Smooth muscle cell (in vitro differentiated cells): ENCODE results near the gene DTL. TPM values are rescaled to one million over a fixed set of nuclear protein-coding genes. Genes with fewer than 3 reads are reported as not detected.

ENCODE experiments used
- DNase-seq: peaks from one replicate; lab custom pipeline; 2025; ENCODE audit not compliant: unreplicated experiment; lab: John Stamatoyannopoulos, UW
- H2AFZ ChIP-seq: fragments of 200-600 bp; sonication (generic); 2 replicates; pipeline ENCODE4 v1.6.0; 2016; ENCODE audit warnings: antibody characterized with exemption, low read depth, mild to moderate bottlenecking
- H3F3A ChIP-seq: fragments of 200-600 bp; sonication (generic); 2 replicates; pipeline ENCODE4 v1.6.0; 2017; ENCODE audit warnings: antibody characterized with exemption, low read depth
- H3K27ac ChIP-seq: fragments of 200-600 bp; sonication (generic); 2 replicates; pipeline ENCODE4 v1.5.1; 2016; ENCODE audit warnings: low read depth, mild to moderate bottlenecking
- H3K27me3 ChIP-seq: fragments of 200-600 bp; sonication (generic); 2 replicates; pipeline ENCODE4 v1.6.1; 2016; ENCODE audit warnings: low read depth, mild to moderate bottlenecking
- H3K36me3 ChIP-seq: fragments of 200-600 bp; sonication (generic); 2 replicates; pipeline ENCODE4 v1.5.1; 2016; ENCODE audit warnings: low read depth
- H3K4me1 ChIP-seq: fragments of 200-600 bp; sonication (generic); 2 replicates; pipeline ENCODE4 v1.5.1; 2016; ENCODE audit warnings: low read depth
- H3K4me2 ChIP-seq: fragments of 200-600 bp; sonication (generic); 2 replicates; pipeline ENCODE4 v1.6.0; 2016; ENCODE audit warnings: mild to moderate bottlenecking
- H3K4me3 ChIP-seq: fragments of 200-600 bp; sonication (generic); 2 replicates; pipeline ENCODE4 v1.5.1; 2016; ENCODE audit warnings: mild to moderate bottlenecking
- H3K79me2 ChIP-seq: fragments of 200-600 bp; sonication (generic); 2 replicates; pipeline ENCODE4 v1.6.0; 2016; ENCODE audit warnings: low read depth, mild to moderate bottlenecking
- H3K9ac ChIP-seq: fragments of 200-600 bp; sonication (generic); 2 replicates; pipeline ENCODE4 v1.6.0; 2016; ENCODE audit warnings: low read depth
- H3K9me3 ChIP-seq: fragments of 200-600 bp; sonication (generic); replicated peaks from 2 replicates; pipeline ENCODE4 v1.5.1; 2016; ENCODE audit warnings: low read depth
- H4K20me1 ChIP-seq: fragments of 200-600 bp; sonication (generic); 2 replicates; pipeline ENCODE4 v1.6.0; 2016; ENCODE audit warnings: low read depth
- WGBS: methylation state at CpG from one replicate; pipeline ENCODE4 v1.1.7; 2016; ENCODE audit warnings: low lambda C conversion rate; 5-methylcytosine and 5-hydroxymethylcytosine counted together
- polyA plus RNA-seq: library from polyadenylated mRNA; unstranded; fragments of >200 nt; fragmentation: Nextera tagmentation; extraction: Ambion mirVana; gene quantifications from 2 replicates; pipeline ENCODE4 v1.2.1, GENCODE V29; 2016
- total RNA-seq: library from RNA; depleted of rRNA; stranded (reverse); fragments of >200 nt; gene quantifications from 2 replicates; pipeline ENCODE4 v1.2.3, GENCODE V29; 2014
- TF ChIP-seq, protein P1 (sequence below): fragments of 200-600 bp; sonication (generic); IDR thresholded peaks from 2 replicates; pipeline ENCODE4 v1.5.1; 2017; ENCODE audit warnings: borderline replicate concordance, mild to moderate bottlenecking, antibody characterized with exemption; ENCODE audit not compliant: insufficient read depth, poor library complexity, severe bottlenecking

DTL gene
- total and polyA plus RNA-seq, 2 experiments from 2014 or later: 9.7 to 12.7 TPM

DNA sequence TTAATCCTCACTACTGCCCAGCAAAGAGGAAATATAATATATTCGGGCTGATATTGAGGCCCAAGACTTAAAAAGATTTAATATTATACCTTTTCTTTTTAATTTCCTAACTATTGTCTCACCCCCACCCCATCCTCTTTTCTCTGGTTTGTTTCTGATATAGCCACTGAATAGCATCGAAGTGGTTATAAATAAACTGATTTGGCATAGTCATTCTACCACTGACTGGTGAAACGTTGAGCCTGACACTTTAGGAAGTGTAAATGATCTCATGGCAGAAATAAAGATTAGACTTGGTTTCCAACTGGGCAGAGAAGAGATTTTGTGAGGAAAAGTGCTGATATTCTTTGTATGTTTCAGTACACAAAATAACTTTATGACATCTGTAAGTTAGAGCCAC is 39.3 kb downstream of the DTL start:
- WGBS: 87% methylated on average over 3 of the region's 3 CpGs
- Histone ChIP-seq H3K27ac (no peak overlapping the region), H3K4me3 (no peak overlapping the region), H3F3A (no peaks in the 10 kb centered on the region), H3K79me2 (no peaks in the 10 kb centered on the region), H3K9ac (no peak overlapping the region), H3K4me2 (no peak overlapping the region), H2AFZ (no peak overlapping the region), H3K36me3 (no peaks in the 10 kb centered on the region), H3K9me3 (no peaks in the 10 kb centered on the region), H4K20me1 (no peaks in the 10 kb centered on the region), H3K4me1 (no peaks in the 10 kb centered on the region), H3K27me3 (no peaks in the 10 kb centered on the region)
- no peak for DNase-seq
- TF ChIP-seq, protein P1, sequence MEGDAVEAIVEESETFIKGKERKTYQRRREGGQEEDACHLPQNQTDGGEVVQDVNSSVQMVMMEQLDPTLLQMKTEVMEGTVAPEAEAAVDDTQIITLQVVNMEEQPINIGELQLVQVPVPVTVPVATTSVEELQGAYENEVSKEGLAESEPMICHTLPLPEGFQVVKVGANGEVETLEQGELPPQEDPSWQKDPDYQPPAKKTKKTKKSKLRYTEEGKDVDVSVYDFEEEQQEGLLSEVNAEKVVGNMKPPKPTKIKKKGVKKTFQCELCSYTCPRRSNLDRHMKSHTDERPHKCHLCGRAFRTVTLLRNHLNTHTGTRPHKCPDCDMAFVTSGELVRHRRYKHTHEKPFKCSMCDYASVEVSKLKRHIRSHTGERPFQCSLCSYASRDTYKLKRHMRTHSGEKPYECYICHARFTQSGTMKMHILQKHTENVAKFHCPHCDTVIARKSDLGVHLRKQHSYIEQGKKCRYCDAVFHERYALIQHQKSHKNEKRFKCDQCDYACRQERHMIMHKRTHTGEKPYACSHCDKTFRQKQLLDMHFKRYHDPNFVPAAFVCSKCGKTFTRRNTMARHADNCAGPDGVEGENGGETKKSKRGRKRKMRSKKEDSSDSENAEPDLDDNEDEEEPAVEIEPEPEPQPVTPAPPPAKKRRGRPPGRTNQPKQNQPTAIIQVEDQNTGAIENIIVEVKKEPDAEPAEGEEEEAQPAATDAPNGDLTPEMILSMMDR: no peak

DNA sequence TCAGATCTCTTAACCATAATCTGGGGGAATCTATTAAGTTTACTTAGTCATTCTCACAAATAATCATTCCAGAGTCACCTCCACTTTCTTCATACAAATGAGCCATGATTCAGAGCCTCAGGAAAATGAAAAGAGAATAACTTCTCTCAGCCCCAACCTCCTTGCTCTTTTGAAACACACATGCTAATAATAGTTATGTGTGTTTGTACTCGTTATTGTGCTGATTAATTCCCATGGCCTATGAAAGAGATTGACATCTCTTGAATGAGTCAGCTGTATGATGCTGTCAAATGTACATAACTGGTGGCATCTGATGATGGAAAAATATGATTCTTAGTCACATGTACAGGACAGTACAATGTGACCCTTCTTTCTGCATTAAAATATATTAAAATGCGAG is 41.5 kb downstream of the DTL start:
- Histone ChIP-seq H2AFZ (no peak overlapping the region), H3F3A (no peaks in the 10 kb centered on the region), H3K4me3 (no peak overlapping the region), H3K4me1 (no peaks in the 10 kb centered on the region), H3K9ac (no peak overlapping the region), H4K20me1 (no peaks in the 10 kb centered on the region), H3K9me3 (no peaks in the 10 kb centered on the region), H3K36me3 (no peaks in the 10 kb centered on the region), H3K79me2 (no peaks in the 10 kb centered on the region), H3K27ac (no peak overlapping the region), H3K27me3 (no peaks in the 10 kb centered on the region), H3K4me2 (no peak overlapping the region)
- TF ChIP-seq, protein P1: no peak
- 88% methylated on average over 2 of the region's 2 CpGs for whole genome bisulfite sequencing
- DNase-seq: no peak

DNA sequence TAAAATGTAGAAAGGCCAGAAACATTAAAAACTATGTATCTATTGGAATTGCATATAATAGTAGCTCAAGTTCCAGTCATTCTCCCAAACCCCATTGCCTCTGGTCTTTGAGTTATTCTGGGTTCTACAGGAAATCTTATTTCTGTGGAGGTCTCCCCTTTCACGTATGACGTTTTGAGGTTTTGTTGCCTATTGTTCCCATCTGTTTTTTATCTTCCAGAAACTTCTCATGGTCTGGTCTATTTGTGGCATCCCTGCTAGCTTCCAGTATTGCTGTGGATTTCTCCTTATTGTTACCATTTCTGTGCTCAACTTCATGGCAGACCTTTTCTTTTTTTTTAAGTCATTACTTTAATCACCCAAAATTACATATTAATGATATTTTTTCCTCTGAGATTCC is 43.3 kb downstream of the DTL start:
- Histone ChIP-seq H3K4me2 (no peak overlapping the region), H3K4me3 (no peak overlapping the region), H3K27ac (no peak overlapping the region), H2AFZ (no peak overlapping the region), H3K36me3 (no peaks in the 10 kb centered on the region), H3K79me2 (no peaks in the 10 kb centered on the region), H3F3A (no peaks in the 10 kb centered on the region), H3K4me1 (no peaks in the 10 kb centered on the region), H3K27me3 (no peaks in the 10 kb centered on the region), H4K20me1 (no peaks in the 10 kb centered on the region), H3K9ac (no peak overlapping the region), H3K9me3 (no peaks in the 10 kb centered on the region)
- DNase-seq: no peak
- 95% methylated on average over 2 of the region's 2 CpGs for whole genome bisulfite sequencing
- TF ChIP-seq, protein P1: no peak

DNA sequence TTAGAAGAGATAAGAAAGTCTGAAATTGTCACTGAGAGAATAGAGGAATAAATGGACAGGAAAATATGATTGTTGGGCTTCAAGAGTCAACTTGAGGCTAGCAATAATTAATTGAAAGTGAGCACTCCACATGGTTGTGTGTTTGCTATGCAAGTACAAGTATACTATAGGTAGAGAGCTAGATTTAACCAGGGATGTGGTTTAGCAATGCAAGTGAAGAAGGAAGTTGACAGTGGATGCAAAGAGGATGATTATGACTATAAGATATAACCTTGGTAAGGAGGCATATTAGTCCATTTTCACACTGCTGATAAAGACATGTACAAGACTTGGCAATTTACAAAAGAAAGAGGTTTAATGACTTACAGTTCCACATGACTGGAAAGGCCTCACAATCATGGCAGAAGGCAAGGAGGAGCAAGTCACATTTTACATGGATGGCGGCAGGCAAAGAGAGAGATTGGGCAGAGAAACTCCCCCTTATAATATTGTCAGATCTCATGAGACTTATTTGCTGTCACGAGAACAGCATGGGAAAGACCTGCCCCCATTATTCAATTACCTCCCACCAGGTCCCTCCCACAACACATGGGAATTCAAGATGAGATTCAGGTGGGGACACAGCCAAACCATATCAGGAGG is 47.3 kb downstream of the DTL start:
- Histone ChIP-seq H3K4me1 (no peaks in the 10 kb centered on the region), H4K20me1 (no peaks in the 10 kb centered on the region), H3K4me2 (no peak overlapping the region), H3K79me2 (no peaks in the 10 kb centered on the region), H3K9me3 (no peaks in the 10 kb centered on the region), H3K4me3 (no peak overlapping the region), H3K27me3 (no peaks in the 10 kb centered on the region), H3F3A (no peaks in the 10 kb centered on the region), H3K36me3 (no peaks in the 10 kb centered on the region), H3K27ac (no peak overlapping the region), H3K9ac (no peak overlapping the region), H2AFZ (no peak overlapping the region)
- no peak for DNase-seq
- TF ChIP-seq, protein P1: no peak
- WGBS: 100% methylated on average over 2 of the region's 2 CpGs
